NCI-H2196 (cell line): Measurements from ENCODE around the gene PRKAR2B.
"Not testable (repeated sequence)": the region's sequence is repeated elsewhere in the genome, so short reads cannot be mapped to it uniquely, and the experiment has no call there.

Experiments used
- DNase-seq: peaks from one replicate; lab custom pipeline; 2025; ENCODE audit not compliant: unreplicated experiment; lab: John Stamatoyannopoulos, UW

Gene PRKAR2B

GRCh38 chr7:107151538-107151937 lies 107.0 kb downstream of the PRKAR2B start:
- no peak for DNase-seq

DNA sequence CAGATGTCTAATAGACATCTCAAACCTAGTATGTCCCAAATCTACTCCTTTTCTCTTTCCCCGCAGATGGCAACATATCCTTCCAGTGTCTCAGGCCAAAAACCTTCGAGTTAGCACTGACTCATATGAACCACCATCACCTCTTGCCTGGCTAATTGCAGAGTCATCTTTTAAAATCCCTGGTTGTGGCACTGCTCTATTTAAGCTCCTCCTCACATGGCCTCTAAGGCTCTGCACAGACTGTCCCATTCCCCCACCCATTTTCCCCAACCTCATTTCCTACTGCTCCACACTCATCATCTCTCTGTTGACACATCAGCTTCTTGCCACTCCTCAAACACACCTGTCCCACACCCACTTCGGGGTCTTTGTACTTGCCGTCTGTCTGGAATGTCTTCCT lies 107.5 kb downstream of the PRKAR2B start:
- DNase-seq, result no peak

GRCh38 chr7:107154826-107155225 lies 110.3 kb downstream of the PRKAR2B start:
- DNase-seq, result no peak

- not testable (repeated sequence) for DNase-seq
Observed at GRCh38 chr7:107155726-107156125, 111.2 kb downstream of the PRKAR2B start.

DNA sequence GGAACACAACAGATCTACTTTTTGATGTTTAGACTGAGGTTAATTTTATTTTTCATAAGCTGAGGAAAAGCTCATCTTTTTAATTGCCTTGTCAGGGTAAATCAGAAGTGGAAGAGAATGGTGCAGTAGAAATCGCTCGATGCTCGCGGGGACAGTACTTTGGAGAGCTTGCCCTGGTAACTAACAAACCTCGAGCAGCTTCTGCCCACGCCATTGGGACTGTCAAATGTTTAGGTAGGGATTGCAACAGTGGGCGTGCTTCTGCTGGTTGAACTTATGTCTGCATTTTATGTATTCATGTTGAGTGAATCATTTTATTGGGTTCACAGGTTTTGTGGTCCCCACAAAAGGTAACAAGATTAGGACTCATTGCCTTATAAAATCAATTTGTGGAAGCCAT lies 112.6 kb downstream of the PRKAR2B start:
- no peak for DNase-seq

- DNase-seq, result no peak
Observed at GRCh38 chr7:107158028-107158427, 113.5 kb downstream of the PRKAR2B start.

GRCh38 chr7:107160389-107160788 lies 115.9 kb downstream of the PRKAR2B start:
- no peak for DNase-seq

GRCh38 chr7:107161415-107161814 lies 116.9 kb downstream of the PRKAR2B start:
- no peak for DNase-seq

DNA sequence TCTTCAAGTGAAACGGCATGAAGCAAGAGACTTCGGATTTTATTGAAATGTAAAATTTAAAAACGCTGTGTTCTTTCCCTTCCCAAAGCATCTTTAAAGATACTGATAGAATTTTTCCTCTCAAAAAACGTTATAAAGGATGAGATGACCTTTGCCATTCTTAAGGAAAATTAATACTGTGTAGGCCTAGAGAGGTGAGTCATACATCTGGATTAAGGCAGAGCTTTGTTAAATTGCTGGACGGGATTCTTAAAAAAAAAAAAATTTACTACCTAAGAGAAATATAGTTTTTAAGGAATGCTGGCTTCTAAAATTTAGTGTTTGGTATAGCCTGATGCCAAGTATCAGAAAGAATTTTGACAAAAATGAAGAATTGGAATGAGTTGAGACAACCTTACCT lies 118.0 kb downstream of the PRKAR2B start:
- no peak for DNase-seq

DNA sequence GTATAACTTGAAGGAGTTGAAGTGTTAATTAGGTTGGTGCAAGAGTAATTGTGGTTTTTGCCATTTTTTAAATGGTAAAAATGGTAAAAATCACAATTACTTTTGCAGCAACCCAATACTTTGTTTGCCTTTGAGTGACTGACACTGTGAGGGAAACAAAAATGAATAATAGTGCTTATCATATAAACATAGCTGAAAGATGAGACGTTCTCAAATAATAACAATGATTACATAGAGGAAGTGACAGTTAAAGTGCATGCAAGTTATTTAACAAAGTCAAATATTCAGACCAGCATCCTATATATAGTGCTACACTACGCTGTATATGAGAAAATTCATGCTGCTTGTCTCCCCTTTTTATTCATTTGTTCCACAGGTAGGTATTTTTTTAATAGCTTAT lies 119.6 kb downstream of the PRKAR2B start:
- DNase-seq, result no peak

DNA sequence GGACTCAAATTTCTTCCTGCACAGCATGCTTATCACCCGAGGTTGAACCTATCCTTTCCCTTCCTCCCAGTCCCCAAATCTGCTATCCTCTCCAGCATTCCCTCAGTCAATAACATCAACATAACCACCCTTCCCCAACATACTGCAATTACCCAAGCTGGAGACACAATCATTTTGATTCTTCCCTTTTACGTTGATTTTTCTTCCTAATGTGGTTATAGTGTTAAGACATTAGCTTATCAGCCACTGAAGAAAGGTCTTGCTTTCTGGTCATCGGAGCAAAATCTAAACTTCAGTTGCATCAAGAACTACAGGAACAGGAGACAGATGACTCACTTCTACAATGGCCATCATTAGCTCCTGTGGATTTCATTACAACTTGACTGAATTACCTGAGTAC lies 120.8 kb downstream of the PRKAR2B start:
- no peak for DNase-seq

GRCh38 chr7:107166736-107167426 lies 122.4 kb downstream of the PRKAR2B start:
- DNase-seq, result no peak

GRCh38 chr7:107167483-107168232 lies 123.2 kb downstream of the PRKAR2B start:
- DNase-seq, result peak; percentile 60

DNA sequence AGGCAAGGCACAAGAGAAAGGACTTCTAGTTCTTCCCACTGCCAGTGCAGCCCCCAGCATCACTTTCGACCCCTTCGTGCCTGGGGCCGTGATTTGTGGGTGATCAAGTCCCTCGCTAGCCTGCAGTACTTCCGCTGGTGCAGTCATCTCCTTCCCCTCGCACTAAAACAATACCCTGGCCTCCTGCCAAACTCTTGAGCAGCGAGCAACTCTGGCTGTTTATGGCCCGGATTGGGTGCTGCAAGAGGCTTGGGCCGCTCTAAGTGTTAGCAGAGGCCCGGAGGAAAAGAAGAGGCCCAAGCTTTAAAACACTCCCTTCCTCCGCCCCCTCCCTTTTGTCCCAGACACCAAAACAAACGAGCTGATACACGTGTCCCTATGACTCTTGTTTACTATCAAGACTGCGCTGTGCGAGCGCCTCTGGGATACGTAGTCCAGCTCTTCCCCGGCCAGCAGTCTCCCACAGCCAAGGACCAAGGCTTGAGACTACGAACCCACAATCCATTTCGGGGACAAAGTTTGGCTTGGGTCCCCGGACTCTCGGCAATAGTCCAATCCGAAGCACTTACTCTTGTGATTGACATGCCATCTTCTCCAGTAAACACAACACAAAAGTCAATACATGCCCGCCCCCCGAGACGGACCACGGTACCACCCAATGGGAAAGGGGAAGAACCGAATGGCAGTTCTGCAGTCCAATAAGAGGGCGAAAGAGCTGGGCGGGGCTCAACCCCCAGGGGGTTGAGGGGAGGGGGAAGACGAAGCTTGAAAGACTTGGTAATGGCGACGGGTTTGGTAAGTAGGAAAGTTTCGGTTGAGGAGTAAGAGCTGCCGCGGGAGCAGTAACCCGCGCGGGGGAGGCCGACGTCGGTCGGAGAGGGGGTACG lies 124.0 kb downstream of the PRKAR2B start, which contains the start of gene HBP1:
TSS of gene HBP1 (plus strand) at position 771 of the 887 bp plus-strand sequence. CDS start 10,891 bp downstream, outside the sequence.
- peak; percentile 98 for DNase-seq

DNA sequence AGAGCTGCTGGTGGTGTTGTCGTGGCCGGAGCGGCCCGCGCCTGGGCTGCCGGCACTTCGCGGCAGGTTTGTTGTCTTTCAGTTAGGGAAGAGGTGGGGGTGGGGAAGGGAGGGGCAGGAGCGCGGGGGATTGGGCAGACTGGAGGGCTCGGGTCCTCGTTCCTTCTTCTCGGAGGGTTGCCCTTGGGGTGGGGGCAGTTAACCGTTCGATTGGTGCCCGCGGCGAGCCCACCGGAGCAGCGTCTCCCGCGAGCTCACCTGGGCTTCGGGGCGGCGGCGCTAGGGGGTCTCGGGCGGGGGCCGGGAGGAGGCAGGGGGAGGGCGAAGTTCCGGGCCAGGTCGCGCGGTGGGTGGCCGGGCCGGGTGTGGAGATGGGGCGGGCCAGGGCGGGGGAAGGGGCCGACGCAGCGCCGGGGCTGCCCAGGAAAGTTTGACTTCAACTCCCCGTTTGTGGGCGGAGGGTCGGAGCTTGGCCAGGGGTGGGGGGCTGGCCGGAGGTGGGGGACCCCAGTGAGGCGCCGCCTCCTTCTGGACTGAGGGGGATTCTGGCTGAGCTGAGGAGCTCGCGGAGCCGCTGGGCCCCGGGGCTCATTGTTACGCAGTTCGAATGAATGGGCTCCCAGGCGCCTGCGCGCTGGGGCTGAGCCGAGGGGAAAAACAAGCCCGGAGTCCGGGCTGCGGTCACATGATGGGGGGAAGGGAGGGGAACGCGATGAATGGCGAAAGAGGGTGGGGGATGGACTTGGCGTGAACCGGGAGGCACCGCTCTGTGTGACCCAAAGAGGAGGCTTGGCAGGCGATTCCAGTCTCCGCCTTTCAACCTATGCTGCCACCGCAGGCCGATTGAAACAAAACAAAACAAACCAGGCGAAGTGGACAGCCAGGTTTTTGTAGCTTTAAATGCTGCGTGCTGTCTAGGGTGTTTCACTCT lies 124.9 kb downstream of the PRKAR2B start:
- DNase-seq, result peak; percentile 97

DNA sequence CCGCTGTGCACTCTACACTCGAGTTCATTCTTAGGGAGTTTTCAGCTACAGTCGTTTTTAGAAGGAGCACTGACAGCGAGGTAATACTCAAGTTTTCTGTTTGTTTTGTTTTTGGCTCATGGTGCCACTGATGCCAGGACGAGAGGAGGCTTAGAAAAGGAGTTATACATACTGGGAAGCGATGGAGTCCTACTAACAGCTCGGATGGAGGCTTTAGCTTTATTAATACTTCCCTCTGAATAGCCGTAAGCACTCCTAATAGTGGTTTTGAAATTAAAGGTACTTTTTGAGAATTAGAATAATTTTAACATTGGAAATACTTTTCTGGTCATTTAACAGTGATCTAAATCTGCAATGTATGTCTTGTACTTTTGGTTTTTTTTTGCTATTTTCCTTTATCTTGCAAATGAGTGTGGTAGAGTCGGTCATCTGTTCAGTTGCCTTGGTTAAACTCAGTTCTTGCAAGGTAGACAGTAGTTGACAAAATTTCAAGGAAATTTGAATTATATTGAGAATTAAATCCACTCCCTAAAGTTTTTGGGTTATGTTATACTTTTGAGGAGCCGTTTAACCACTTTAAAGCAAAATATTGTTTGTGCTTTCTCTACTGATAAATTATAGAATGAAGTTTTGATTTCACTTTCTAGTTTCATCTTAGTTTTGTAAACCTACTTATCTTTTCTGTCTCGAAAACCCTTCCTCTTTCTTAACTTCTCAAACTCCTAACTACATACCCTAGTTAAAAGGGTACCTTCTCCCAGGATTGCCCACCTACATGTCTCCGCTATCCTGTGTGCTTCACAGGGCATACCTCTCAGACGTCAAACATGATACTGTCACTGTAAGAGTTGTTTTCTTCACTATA lies 125.8 kb downstream of the PRKAR2B start:
- DNase-seq, result no peak

DNA sequence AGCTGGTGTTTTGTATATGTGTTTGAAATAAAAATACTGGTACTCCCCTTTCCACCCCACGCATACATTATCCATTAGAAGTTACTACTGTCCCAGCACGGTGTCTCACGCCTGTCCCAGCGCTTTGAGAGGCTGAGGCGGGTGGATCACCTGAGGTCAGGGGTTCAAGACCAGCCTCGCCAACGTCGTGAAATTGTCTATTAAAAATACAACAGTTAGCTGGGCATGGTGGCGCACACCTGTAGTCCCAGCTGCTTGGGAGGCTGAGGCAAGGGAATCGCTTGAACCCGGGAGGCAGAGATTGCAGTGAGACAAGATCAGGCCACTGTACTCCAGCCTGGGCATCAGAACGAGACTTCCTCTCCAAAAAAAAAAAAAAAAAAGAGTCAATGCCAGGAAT lies 127.0 kb downstream of the PRKAR2B start:
- DNase-seq, result no peak

DNA sequence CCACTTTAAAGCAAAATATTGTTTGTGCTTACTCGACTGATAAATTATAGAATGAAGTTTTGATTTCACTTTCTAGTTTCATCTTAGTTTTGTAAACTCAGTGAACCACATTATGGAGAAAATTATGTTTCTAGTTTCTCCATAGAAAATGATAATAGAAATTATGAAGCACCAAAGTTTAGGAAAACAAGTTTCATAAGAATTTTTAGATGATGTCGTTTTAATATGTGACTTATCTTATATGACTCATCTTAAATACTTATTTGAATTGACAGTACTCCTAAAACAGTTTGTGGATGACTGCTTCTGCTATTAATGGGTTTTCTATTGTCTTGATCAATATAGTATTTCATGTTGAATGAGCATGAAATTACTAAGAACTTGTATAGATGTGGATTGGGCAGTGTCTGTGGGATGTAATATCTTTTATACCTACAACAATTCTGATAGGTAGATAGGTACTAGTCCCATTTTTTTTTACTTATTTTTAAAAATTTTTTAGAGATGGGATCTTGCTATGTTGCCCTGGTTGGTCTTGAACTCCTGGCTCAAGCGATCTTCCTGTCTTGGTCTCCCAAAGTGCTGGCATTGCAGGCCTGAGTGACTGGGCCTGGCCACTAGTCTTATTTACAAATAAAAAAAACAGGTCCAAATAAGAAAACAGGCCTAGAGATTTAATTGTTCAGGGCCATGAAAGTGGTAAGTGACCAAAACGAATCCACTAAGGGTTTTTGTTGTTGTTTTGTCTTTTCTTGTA lies 127.9 kb downstream of the PRKAR2B start:
- no peak for DNase-seq

GRCh38 chr7:107173191-107173590 lies 128.7 kb downstream of the PRKAR2B start:
- DNase-seq, result no peak
